GM12878 (cell line): ENCODE data around the gene DYRK4. TPM values are rescaled to one million over a fixed set of nuclear protein-coding genes. Genes with fewer than 3 reads are reported as not detected.
A peak's percentile ranks its signal among the peaks of the same experiment; 100 is the strongest.

ENCODE experiments used
- BCL11A ChIP-seq: IDR thresholded peaks from 2 replicates; pipeline ENCODE4 v1.6.1; 2011; ENCODE audit warnings: low read depth, low read length
- BMI1 ChIP-seq: fragments of 450-650 bp; IDR thresholded peaks from 2 replicates; pipeline ENCODE4 v1.6.1; 2016; ENCODE audit warnings: mild to moderate bottlenecking, moderate library complexity, borderline replicate concordance
- CEBPZ ChIP-seq: fragments of 150-350 bp; IDR thresholded peaks from 2 replicates; pipeline ENCODE4 v1.6.1; 2016; ENCODE audit warnings: low read depth, low read length
- CHD4 ChIP-seq: fragments of 200-600 bp; sonication (generic); IDR thresholded peaks from 2 replicates; pipeline ENCODE4 v1.6.1; 2016; ENCODE audit warnings: mild to moderate bottlenecking
- EP300 ChIP-seq, 2 experiments: fragments of 150-350 bp in 1 of 2; IDR thresholded peaks; 2 replicates each; pipeline ENCODE4 v1.6.1; 2011 to 2012; ENCODE audit warnings: low read depth in 2 of 2, low read length in 2 of 2, borderline replicate concordance in 1 of 2, improper control_type of control experiment in 1 of 2, inconsistent platforms in 1 of 2; ENCODE audit not compliant: control insufficient read depth in 1 of 2
- GABPA ChIP-seq: IDR thresholded peaks from 2 replicates; pipeline ENCODE4 v1.6.1; 2014; ENCODE audit warnings: antibody characterized with exemption, low read depth, mild to moderate bottlenecking, inconsistent platforms
- GATAD2B ChIP-seq: fragments of 450-650 bp; conservative IDR thresholded peaks from 2 replicates; pipeline ENCODE4 v1.6.1; 2017; ENCODE audit warnings: low read depth, mild to moderate bottlenecking, moderate library complexity
- HCFC1 ChIP-seq: fragments of 150-350 bp; IDR thresholded peaks from 2 replicates; pipeline ENCODE4 v1.6.1; 2014; ENCODE audit warnings: low read length
- HDGF ChIP-seq: fragments of 450-650 bp; IDR thresholded peaks from 2 replicates; pipeline ENCODE4 v1.6.1; 2016; ENCODE audit warnings: antibody characterized with exemption
- MEF2A ChIP-seq: IDR thresholded peaks from 2 replicates; pipeline ENCODE4 v1.6.1; 2011; ENCODE audit warnings: low read depth, mild to moderate bottlenecking, low read length, moderate library complexity; ENCODE audit not compliant: insufficient read depth
- MEF2B ChIP-seq: fragments of 450-650 bp; IDR thresholded peaks from 2 replicates; pipeline ENCODE4 v1.6.1; 2018; ENCODE audit warnings: mild to moderate bottlenecking, moderate library complexity; ENCODE audit not compliant: partially characterized antibody, poor library complexity, severe bottlenecking
- MLLT1 ChIP-seq: fragments of 450-650 bp; IDR thresholded peaks from 2 replicates; pipeline ENCODE4 v1.6.1; 2016; ENCODE audit warnings: mild to moderate bottlenecking
- NFYB ChIP-seq: IDR thresholded peaks from 2 replicates; pipeline ENCODE4 v1.6.1; 2011; ENCODE audit warnings: low read depth, mild to moderate bottlenecking, low read length, improper control_type of control experiment, moderate library complexity; ENCODE audit not compliant: insufficient read depth
- PKNOX1 ChIP-seq: fragments of 450-650 bp; IDR thresholded peaks from 2 replicates; pipeline ENCODE4 v1.6.1; 2016; ENCODE audit warnings: mild to moderate bottlenecking
- POLR2AphosphoS2 ChIP-seq: IDR thresholded peaks from 2 replicates; pipeline ENCODE4 v1.6.1; 2011; ENCODE audit warnings: low read depth, mild to moderate bottlenecking, low read length, improper control_type of control experiment, moderate library complexity
- SIX5 ChIP-seq: IDR thresholded peaks from 2 replicates; pipeline ENCODE4 v1.6.1; 2011; ENCODE audit warnings: mild to moderate bottlenecking, low read depth, low read length, moderate library complexity; ENCODE audit not compliant: severe bottlenecking
- STAT1 ChIP-seq: fragments of 450-650 bp; conservative IDR thresholded peaks from 2 replicates; pipeline ENCODE4 v1.6.1; 2014; ENCODE audit warnings: antibody characterized with exemption, mild to moderate bottlenecking
- STAT3 ChIP-seq: IDR thresholded peaks from 2 replicates; pipeline ENCODE4 v1.6.1; 2011; ENCODE audit warnings: low read depth, low read length, improper control_type of control experiment
- TARDBP ChIP-seq: IDR thresholded peaks from 2 replicates; pipeline ENCODE4 v1.6.1; 2016; ENCODE audit warnings: borderline replicate concordance
- TCF12 ChIP-seq: IDR thresholded peaks from 2 replicates; pipeline ENCODE4 v1.6.1; 2011; ENCODE audit warnings: low read depth, mild to moderate bottlenecking, low read length
- ZSCAN29 ChIP-seq: fragments of 450-650 bp; IDR thresholded peaks from 2 replicates; pipeline ENCODE4 v1.6.1; 2017; ENCODE audit warnings: mild to moderate bottlenecking, moderate library complexity
- polyA plus RNA-seq, 11 experiments: library from polyadenylated mRNA; depleted of rRNA in 4 of 11; unstranded in 6 of 11; stranded (reverse) in 5 of 11; fragments of >200 nt; fragmentation: Nextera tagmentation in 4 of 11; fragmentation: Illumina TruSeq in 1 of 11; extraction: Ambion mirVana in 4 of 11; extraction: Trizol in 1 of 11; gene quantifications; 1 replicate in 1 of 11; 2 replicates in 10 of 11; pipeline versions ENCODE4 v1.2.1 to v1.2.3, GENCODE V29; 2011 to 2016; ENCODE audit warnings: inconsistent platforms in 2 of 11, missing spikeins in 2 of 11, low read depth in 1 of 11
- total RNA-seq, 4 experiments: library from RNA; depleted of rRNA in 3 of 4; stranded (reverse); fragments of >200 nt in 3 of 4; fragmentation: Illumina TruSeq in 1 of 4; extraction: Trizol in 1 of 4; gene quantifications; 2 replicates each; pipeline versions ENCODE4 v1.2.1 to v1.2.3, GENCODE V29; 2013 to 2021

Gene DYRK4
- total and polyA plus RNA-seq, 10 of the 15 experiments (the other 5 are each of a cell fraction or from before 2014, with no cell fraction given): 30.8 to 66.7 (median 46.8) TPM

- 0 out of 2 replicates have a peak, but pooled peaks have one; percentile 23 for TF ChIP-seq GATAD2B
- peak; percentile 75 for TF ChIP-seq HCFC1
- TF ChIP-seq GABPA: peak; percentile 98
- peak; percentile 79 for TF ChIP-seq HDGF
- TF ChIP-seq EP300 (IDR thresholded peaks at IDR 0.05; ENCODE audit: borderline replicate concordance in 1 of 2, control insufficient read depth in 1 of 2, low read depth in 2 of 2, low read length in 2 of 2): peak in 1 of 2 experiments; percentile 100; a peak in 2 of 4 replicates
- TF ChIP-seq MLLT1: peak; percentile 94
- TF ChIP-seq TCF12: peak; percentile 40; the same call in 1 of the 2 replicates
- TF ChIP-seq BCL11A: 0 out of 2 replicates have a peak, but pooled peaks have one; percentile 23
- peak; percentile 75 for TF ChIP-seq PKNOX1
- peak; percentile 32 for TF ChIP-seq CEBPZ
- no peak for TF ChIP-seq BMI1
- 0 out of 2 replicates have a peak, but pooled peaks have one; percentile 16 for TF ChIP-seq POLR2AphosphoS2
- 0 out of 2 replicates have a peak, but pooled peaks have one; percentile 14 for TF ChIP-seq TARDBP
- TF ChIP-seq NFYB: peak; percentile 64
- TF ChIP-seq ZSCAN29: no peak
- peak; percentile 61 for TF ChIP-seq MEF2B
- no peak for TF ChIP-seq MEF2A
- peak; percentile 43 for TF ChIP-seq SIX5
- no peak for TF ChIP-seq CHD4
- TF ChIP-seq STAT1: peak; percentile 37; the same call in 1 of the 2 replicates
- TF ChIP-seq STAT3: no peak
These were observed 23.5 kb upstream of the DYRK4 start, which contains the start of gene RAD51AP1 (continued) for GRCh38 chr12:4538207-4539160.
